Astrocyte (in vitro differentiated cells and primary cell): ENCODE data around the gene B9D1. TPM values are rescaled to one million over a fixed set of nuclear protein-coding genes. Genes with fewer than 3 reads are reported as not detected.

Experiments used
- DNase-seq: peaks from one replicate; pipeline ENCODE4 v3.0.0-alpha.2; 2010; ENCODE audit warnings: low read depth
- FAIRE-seq: peaks from 2 replicates; lab custom pipeline; 2011; peaks lifted over from hg19 to GRCh38; lab: Jason Lieb, UNC
- H2AFZ ChIP-seq: 2 replicates; pipeline ENCODE4 v1.6.0; 2012; ENCODE audit warnings: low read depth, low read length, inconsistent platforms
- H3K27ac ChIP-seq: 2 replicates; pipeline ENCODE4 v1.5.1; 2011; ENCODE audit warnings: low read depth, low read length, inconsistent platforms
- H3K27me3 ChIP-seq: 2 replicates; pipeline ENCODE4 v1.6.0; 2011; ENCODE audit warnings: low read length, inconsistent platforms; ENCODE audit not compliant: insufficient read depth
- H3K36me3 ChIP-seq: 2 replicates; pipeline ENCODE4 v1.5.1; 2011; ENCODE audit warnings: low read length, inconsistent platforms; ENCODE audit not compliant: insufficient read depth
- H3K4me1 ChIP-seq: 2 replicates; pipeline ENCODE4 v1.5.1; 2011; ENCODE audit warnings: low read length, inconsistent platforms; ENCODE audit not compliant: insufficient read depth
- H3K4me2 ChIP-seq: 2 replicates; pipeline ENCODE4 v1.6.0; 2012; ENCODE audit warnings: low read length, inconsistent platforms
- H3K4me3 ChIP-seq: 2 replicates; pipeline ENCODE4 v1.5.1; 2011; ENCODE audit warnings: low read depth, mild to moderate bottlenecking, low read length, inconsistent platforms; ENCODE audit not compliant: insufficient read depth
- H3K79me2 ChIP-seq: 2 replicates; pipeline ENCODE4 v1.6.0; 2012; ENCODE audit warnings: mild to moderate bottlenecking, low read length, inconsistent platforms; ENCODE audit not compliant: insufficient read depth
- H3K9ac ChIP-seq: 2 replicates; pipeline ENCODE4 v1.6.0; 2012; ENCODE audit warnings: mild to moderate bottlenecking, low read length, inconsistent platforms
- H3K9me3 ChIP-seq: 2 replicates; pipeline ENCODE4 v1.5.1; 2012; ENCODE audit warnings: low read depth, mild to moderate bottlenecking, low read length, inconsistent platforms; ENCODE audit not compliant: insufficient read depth
- H4K20me1 ChIP-seq: 2 replicates; pipeline ENCODE4 v1.6.0; 2012; ENCODE audit warnings: low read length, inconsistent platforms; ENCODE audit not compliant: insufficient read depth
- H3K27ac Mint-ChIP-seq: one replicate; pipeline ENCODE4 v1.8.0; 2021; ENCODE audit warnings: mild to moderate bottlenecking, mixed read lengths; ENCODE audit not compliant: unreplicated experiment
- H3K27me3 Mint-ChIP-seq: one replicate; pipeline ENCODE4 v1.8.0; 2021; ENCODE audit warnings: low read depth, mixed read lengths; ENCODE audit not compliant: unreplicated experiment
- H3K36me3 Mint-ChIP-seq: one replicate; pipeline ENCODE4 v1.8.0; 2021; ENCODE audit warnings: low read depth, mixed read lengths; ENCODE audit not compliant: unreplicated experiment
- H3K4me1 Mint-ChIP-seq: one replicate; pipeline ENCODE4 v1.8.0; 2021; ENCODE audit warnings: low read depth, mixed read lengths; ENCODE audit not compliant: unreplicated experiment
- H3K4me3 Mint-ChIP-seq: one replicate; pipeline ENCODE4 v1.8.0; 2021; ENCODE audit warnings: mild to moderate bottlenecking, moderate library complexity, mixed read lengths; ENCODE audit not compliant: unreplicated experiment
- H3K9me3 Mint-ChIP-seq: one replicate; pipeline ENCODE4 v1.8.0; 2021; ENCODE audit warnings: mild to moderate bottlenecking, mixed read lengths; ENCODE audit not compliant: unreplicated experiment
- EZH2 ChIP-seq: IDR thresholded peaks from 2 replicates; pipeline ENCODE4 v1.6.1; 2012; ENCODE audit warnings: mild to moderate bottlenecking, low read length, inconsistent platforms; ENCODE audit not compliant: insufficient read depth
- total RNA-seq: library from RNA; stranded (reverse); gene quantifications from 2 replicates; pipeline ENCODE4 v1.2.1, GENCODE V29; 2021
- TF ChIP-seq, protein P1 (sequence below): IDR thresholded peaks from 2 replicates; pipeline ENCODE4 v1.5.1; 2011; ENCODE audit warnings: low read depth, mild to moderate bottlenecking, inconsistent platforms, low read length, moderate library complexity; ENCODE audit not compliant: insufficient read depth

B9D1 gene
- total RNA-seq, 1 donor from 2014 or later: 10.2 TPM

DNA sequence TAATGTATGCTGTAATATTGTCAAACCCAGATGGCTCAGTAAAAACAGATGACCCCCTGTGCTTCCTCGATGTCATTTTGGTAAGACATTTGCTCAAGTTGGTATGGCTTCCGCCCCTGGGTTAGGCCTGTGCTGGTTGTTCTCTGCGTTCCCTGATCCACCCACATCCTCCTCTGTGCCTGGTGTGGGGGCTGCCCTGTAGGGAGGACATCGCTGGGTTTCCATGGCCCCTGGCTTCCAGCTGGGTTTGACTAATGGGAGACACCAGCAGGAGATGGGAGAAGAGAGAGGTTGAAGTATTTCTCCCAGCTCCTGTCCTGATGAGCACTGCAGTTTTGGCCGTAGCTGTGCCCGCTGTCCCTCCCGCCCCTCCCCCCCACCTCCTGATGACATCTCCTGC is 28.9 kb upstream of the B9D1 start:
- Histone ChIP-seq H3K36me3 (no peaks in the 10 kb centered on the region), H3K4me1 (peaks cover 16% of the 10 kb centered on the region), H3K27me3 (peaks cover 2% of the 10 kb centered on the region), H4K20me1 (no peaks in the 10 kb centered on the region), H3K9me3 (no peaks in the 10 kb centered on the region), H3K4me3 (no peak overlapping the region), H3K79me2 (no peaks in the 10 kb centered on the region), H3K9ac (no peak overlapping the region), H3K4me2 (no peak overlapping the region), H2AFZ (no peak overlapping the region), H3K27ac (no peak overlapping the region)
- Mint-ChIP-seq H3K9me3 (no peaks in the 10 kb centered on the region), H3K4me3 (no peak overlapping the region), H3K4me1 (peaks cover 13% of the 10 kb centered on the region), H3K27ac (no peak overlapping the region), H3K27me3 (peaks cover 8% of the 10 kb centered on the region), H3K36me3 (no peaks in the 10 kb centered on the region)
- DNase-seq: no peak
- TF ChIP-seq, protein P1, sequence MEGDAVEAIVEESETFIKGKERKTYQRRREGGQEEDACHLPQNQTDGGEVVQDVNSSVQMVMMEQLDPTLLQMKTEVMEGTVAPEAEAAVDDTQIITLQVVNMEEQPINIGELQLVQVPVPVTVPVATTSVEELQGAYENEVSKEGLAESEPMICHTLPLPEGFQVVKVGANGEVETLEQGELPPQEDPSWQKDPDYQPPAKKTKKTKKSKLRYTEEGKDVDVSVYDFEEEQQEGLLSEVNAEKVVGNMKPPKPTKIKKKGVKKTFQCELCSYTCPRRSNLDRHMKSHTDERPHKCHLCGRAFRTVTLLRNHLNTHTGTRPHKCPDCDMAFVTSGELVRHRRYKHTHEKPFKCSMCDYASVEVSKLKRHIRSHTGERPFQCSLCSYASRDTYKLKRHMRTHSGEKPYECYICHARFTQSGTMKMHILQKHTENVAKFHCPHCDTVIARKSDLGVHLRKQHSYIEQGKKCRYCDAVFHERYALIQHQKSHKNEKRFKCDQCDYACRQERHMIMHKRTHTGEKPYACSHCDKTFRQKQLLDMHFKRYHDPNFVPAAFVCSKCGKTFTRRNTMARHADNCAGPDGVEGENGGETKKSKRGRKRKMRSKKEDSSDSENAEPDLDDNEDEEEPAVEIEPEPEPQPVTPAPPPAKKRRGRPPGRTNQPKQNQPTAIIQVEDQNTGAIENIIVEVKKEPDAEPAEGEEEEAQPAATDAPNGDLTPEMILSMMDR: no peak
- TF ChIP-seq EZH2: no peak
- FAIRE-seq: no peak

DNA sequence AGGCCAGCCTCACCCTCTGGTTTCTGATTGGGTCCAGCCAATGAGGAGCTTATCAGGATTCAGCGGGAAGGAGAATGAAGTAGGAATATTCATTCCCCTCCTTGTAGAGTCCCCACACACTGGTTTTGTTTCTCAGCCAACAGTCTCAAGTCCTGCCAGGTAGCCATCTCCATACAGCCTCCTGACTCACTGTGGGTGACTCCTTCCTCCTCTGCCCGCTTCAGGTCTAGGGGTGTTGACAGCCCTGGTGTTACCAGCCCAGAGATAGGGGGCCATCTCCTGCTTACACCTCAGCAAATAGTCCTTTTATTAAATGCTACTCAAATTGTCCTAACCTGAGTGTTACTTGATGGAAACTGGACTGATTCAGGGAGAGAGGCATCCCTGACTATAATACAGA is 28.4 kb upstream of the B9D1 start:
- no peaks in the 10 kb centered on the region for H3K9me3 Mint-ChIP-seq
- Histone ChIP-seq H3K9me3 (no peaks in the 10 kb centered on the region), H3K4me2 (no peak overlapping the region), H3K27ac (no peak overlapping the region), H3K36me3 (no peaks in the 10 kb centered on the region), H3K4me1 (peaks cover 20% of the 10 kb centered on the region), H3K9ac (no peak overlapping the region), H2AFZ (no peak overlapping the region), H3K79me2 (no peaks in the 10 kb centered on the region), H3K4me3 (no peak overlapping the region), H4K20me1 (peaks cover 4% of the 10 kb centered on the region), H3K27me3 (peaks cover 2% of the 10 kb centered on the region)
- no peak for FAIRE-seq
- peaks cover 18% of the 10 kb centered on the region for H3K4me1 Mint-ChIP-seq
- no peak for DNase-seq
- TF ChIP-seq EZH2: no peak
- TF ChIP-seq, protein P1: no peak
- peaks cover 8% of the 10 kb centered on the region for H3K27me3 Mint-ChIP-seq
- no peak overlapping the region for H3K4me3 Mint-ChIP-seq
- H3K36me3 Mint-ChIP-seq: no peaks in the 10 kb centered on the region
- H3K27ac Mint-ChIP-seq: no peak overlapping the region
